Parathyroid adenoma (tissue), 2 donors: ENCODE measurements around the gene SETX.

ENCODE experiments used
- H2AFZ ChIP-seq: fragments of 300-600 bp; sonication (generic); one replicate; pipeline ENCODE4 v1.7.0; 2017; ENCODE audit warnings: antibody characterized with exemption, mild to moderate bottlenecking
- H3K27ac ChIP-seq: fragments of 300-600 bp; sonication (generic); one replicate; pipeline ENCODE4 v1.7.0; 2017
- H3K27me3 ChIP-seq: fragments of 300-600 bp; sonication (generic); one replicate; pipeline ENCODE4 v1.7.0; 2017; ENCODE audit warnings: low read length; ENCODE audit not compliant: control insufficient read depth, insufficient read depth
- H3K36me3 ChIP-seq: fragments of 300-600 bp; sonication (generic); one replicate; pipeline ENCODE4 v1.7.0; 2017; ENCODE audit warnings: low read length; ENCODE audit not compliant: control insufficient read depth, insufficient read depth
- H3K4me1 ChIP-seq: fragments of 300-600 bp; sonication (generic); one replicate; pipeline ENCODE4 v1.7.0; 2017; ENCODE audit warnings: control low read depth
- H3K4me2 ChIP-seq: fragments of 300-600 bp; sonication (generic); one replicate; pipeline ENCODE4 v1.7.0; 2017; ENCODE audit warnings: low read length
- H3K4me3 ChIP-seq: fragments of 300-600 bp; sonication (generic); one replicate; pipeline ENCODE4 v1.7.0; 2017; ENCODE audit warnings: low read depth, low read length
- H3K79me2 ChIP-seq: fragments of 300-600 bp; sonication (generic); one replicate; pipeline ENCODE4 v1.7.0; 2017; ENCODE audit warnings: control low read depth
- H3K9ac ChIP-seq: fragments of 300-600 bp; sonication (generic); one replicate; pipeline ENCODE4 v1.7.0; 2017; ENCODE audit warnings: mild to moderate bottlenecking
- H3K9me3 ChIP-seq: fragments of 300-600 bp; sonication (generic); one replicate; pipeline ENCODE4 v1.7.0; 2017; ENCODE audit warnings: low read length; ENCODE audit not compliant: control insufficient read depth
- TF ChIP-seq, protein P1 (sequence below): fragments of 300-600 bp; sonication (generic); IDR thresholded peaks from one replicate; pipeline ENCODE4 v1.7.0; 2017; ENCODE audit warnings: antibody characterized with exemption, mild to moderate bottlenecking
- donor health status: primary hyperparathyroidism.

The SETX gene

DNA sequence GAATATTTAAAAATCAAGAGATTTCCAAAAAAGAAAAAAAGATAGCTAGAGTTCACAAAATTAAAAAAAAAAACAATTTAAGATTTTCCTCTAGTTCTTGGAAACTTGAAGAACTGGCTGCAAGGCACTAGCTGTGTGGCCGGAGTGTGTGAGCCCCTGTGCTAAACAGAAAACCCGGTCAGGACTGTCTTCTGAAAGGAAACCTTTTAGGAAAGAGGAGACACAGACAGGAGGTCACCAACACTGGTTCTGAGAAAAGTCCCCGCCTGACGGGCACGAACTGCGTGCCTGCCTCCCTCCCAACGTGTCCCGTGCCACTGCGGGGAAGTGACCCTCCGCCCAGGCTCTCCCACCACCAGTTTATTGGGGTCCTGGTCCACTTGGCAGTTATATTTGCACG, 36.7 kb upstream of the SETX start:
- H3K9me3 ChIP-seq: no peaks in the 10 kb centered on the region
- no peaks in the 10 kb centered on the region for H3K79me2 ChIP-seq
- no peak overlapping the region for H3K9ac ChIP-seq
- no peak overlapping the region for H3K4me2 ChIP-seq
- H3K4me3 ChIP-seq: no peak overlapping the region
- no peaks in the 10 kb centered on the region for H3K4me1 ChIP-seq
- no peaks in the 10 kb centered on the region for H3K36me3 ChIP-seq
- no peaks in the 10 kb centered on the region for H3K27me3 ChIP-seq
- TF ChIP-seq, protein P1, sequence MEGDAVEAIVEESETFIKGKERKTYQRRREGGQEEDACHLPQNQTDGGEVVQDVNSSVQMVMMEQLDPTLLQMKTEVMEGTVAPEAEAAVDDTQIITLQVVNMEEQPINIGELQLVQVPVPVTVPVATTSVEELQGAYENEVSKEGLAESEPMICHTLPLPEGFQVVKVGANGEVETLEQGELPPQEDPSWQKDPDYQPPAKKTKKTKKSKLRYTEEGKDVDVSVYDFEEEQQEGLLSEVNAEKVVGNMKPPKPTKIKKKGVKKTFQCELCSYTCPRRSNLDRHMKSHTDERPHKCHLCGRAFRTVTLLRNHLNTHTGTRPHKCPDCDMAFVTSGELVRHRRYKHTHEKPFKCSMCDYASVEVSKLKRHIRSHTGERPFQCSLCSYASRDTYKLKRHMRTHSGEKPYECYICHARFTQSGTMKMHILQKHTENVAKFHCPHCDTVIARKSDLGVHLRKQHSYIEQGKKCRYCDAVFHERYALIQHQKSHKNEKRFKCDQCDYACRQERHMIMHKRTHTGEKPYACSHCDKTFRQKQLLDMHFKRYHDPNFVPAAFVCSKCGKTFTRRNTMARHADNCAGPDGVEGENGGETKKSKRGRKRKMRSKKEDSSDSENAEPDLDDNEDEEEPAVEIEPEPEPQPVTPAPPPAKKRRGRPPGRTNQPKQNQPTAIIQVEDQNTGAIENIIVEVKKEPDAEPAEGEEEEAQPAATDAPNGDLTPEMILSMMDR: no peak
- H3K27ac ChIP-seq: no peak overlapping the region
- no peak overlapping the region for H2AFZ ChIP-seq

DNA sequence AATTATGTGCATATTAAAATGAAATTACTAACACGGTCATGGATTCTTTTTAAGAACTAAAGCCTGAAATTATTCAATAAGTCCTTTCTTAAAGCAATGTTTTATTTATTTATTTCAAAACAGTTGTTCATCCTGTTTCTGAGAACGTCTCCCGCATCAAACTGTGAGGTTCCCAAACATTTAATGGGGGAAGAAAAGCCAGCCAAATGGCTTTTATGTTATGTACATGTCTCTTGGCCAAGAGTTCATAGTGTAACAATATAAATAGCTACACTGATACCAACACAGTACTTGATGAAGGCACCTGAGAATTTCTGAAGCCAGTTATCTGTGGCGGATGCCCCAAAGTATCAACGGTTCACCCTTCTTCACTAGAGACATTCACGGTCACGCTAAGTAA, 36.2 kb upstream of the SETX start:
- TF ChIP-seq, protein P1: no peak
- Histone ChIP-seq H3K4me2 (no peak overlapping the region), H3K4me1 (no peaks in the 10 kb centered on the region), H3K36me3 (no peaks in the 10 kb centered on the region), H2AFZ (no peak overlapping the region), H3K79me2 (no peaks in the 10 kb centered on the region), H3K9me3 (no peaks in the 10 kb centered on the region), H3K27me3 (no peaks in the 10 kb centered on the region), H3K9ac (no peak overlapping the region), H3K4me3 (no peak overlapping the region), H3K27ac (no peak overlapping the region)

DNA sequence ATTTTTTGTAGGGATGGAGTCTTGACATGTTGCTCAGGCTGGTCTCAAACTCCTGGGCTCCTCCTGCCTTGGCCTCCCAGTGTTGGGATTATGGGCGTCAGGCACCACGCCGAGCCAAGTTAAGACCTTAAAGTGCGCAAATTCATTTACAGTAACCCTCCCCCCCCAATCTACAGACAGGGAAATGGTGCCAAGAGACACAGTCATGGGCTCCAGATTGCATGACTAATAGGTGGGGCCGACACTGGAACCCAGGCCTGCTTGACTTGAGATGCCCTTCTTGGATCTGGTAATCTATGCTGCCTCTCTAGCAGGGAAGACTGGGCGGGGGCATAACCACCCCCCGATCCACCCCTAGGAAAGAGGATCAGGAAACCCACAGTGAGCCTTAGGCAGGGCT, 32.3 kb upstream of the SETX start:
- no peaks in the 10 kb centered on the region for H3K27me3 ChIP-seq
- H2AFZ ChIP-seq: no peak overlapping the region
- no peaks in the 10 kb centered on the region for H3K4me1 ChIP-seq
- no peaks in the 10 kb centered on the region for H3K9me3 ChIP-seq
- no peaks in the 10 kb centered on the region for H3K79me2 ChIP-seq
- no peak overlapping the region for H3K27ac ChIP-seq
- H3K4me3 ChIP-seq: no peak overlapping the region
- no peaks in the 10 kb centered on the region for H3K36me3 ChIP-seq
- no peak overlapping the region for H3K4me2 ChIP-seq
- no peak overlapping the region for H3K9ac ChIP-seq
- TF ChIP-seq, protein P1: no peak

DNA sequence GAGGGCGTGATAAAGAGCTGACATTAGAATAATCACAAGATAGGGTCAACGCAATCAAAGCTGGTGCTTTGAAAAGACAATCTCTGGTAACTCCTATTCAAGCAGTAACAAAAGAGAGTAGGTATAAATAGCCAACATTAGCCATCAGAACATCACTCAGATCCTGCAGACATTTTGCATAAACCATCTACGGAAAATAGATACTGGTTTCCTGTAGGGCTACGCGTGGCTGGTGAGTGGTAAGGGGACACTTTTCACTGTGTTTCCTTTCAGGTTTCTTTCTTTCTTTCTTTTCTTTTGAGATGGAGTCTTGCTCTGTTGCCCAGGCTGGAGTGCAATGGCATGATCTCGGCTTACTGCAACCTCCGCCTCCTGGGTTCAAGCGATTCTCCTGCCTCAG, 29.6 kb upstream of the SETX start:
- Histone ChIP-seq H3K4me3 (no peak overlapping the region), H3K27ac (no peak overlapping the region), H3K4me2 (no peak overlapping the region), H3K79me2 (no peaks in the 10 kb centered on the region), H3K9ac (no peak overlapping the region), H2AFZ (no peak overlapping the region), H3K4me1 (no peaks in the 10 kb centered on the region), H3K27me3 (no peaks in the 10 kb centered on the region), H3K9me3 (no peaks in the 10 kb centered on the region), H3K36me3 (no peaks in the 10 kb centered on the region)
- TF ChIP-seq, protein P1: no peak

DNA sequence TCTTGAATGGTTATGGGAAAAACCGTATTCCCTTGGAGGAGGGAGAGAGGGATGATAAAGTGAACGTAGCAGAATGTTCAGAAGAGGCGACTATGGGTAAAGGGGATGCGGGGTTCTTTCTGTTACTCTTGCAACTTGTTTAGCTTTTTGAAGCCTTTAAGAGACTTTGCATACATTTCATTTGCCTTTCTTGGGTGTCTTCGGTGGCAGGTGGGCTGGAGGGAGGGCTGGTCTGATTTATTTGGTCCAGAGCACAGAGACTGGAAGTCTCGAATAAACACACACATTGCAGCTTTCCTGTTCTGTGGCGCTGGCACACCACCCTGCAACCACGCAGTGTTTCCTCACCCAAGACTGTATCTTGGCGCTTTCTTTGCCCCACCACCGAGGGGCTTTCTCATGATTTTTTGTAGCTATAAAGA, 28.7 kb upstream of the SETX start:
- H3K27ac ChIP-seq: no peak overlapping the region
- no peaks in the 10 kb centered on the region for H3K9me3 ChIP-seq
- no peak overlapping the region for H3K4me3 ChIP-seq
- H3K36me3 ChIP-seq: no peaks in the 10 kb centered on the region
- TF ChIP-seq, protein P1: no peak
- no peaks in the 10 kb centered on the region for H3K4me1 ChIP-seq
- no peak overlapping the region for H2AFZ ChIP-seq
- no peak overlapping the region for H3K9ac ChIP-seq
- H3K79me2 ChIP-seq: no peaks in the 10 kb centered on the region
- no peak overlapping the region for H3K4me2 ChIP-seq
- H3K27me3 ChIP-seq: no peaks in the 10 kb centered on the region
